GM12875 (cell line): ENCODE data around the gene SFI1.
"Not testable (repeated sequence)": the region's sequence is repeated elsewhere in the genome, so short reads cannot be mapped to it uniquely, and the experiment has no call there.

ENCODE experiments used
- H3K4me3 ChIP-seq: one replicate; pipeline ENCODE4 v1.5.1; 2011; ENCODE audit warnings: low read depth, low read length, control low read depth
- TF ChIP-seq, protein P1 (sequence below): IDR thresholded peaks from 2 replicates; pipeline ENCODE4 v1.5.1; 2011; ENCODE audit warnings: low read depth, mild to moderate bottlenecking, control low read depth, inconsistent platforms, low read length, moderate library complexity, borderline replicate concordance; ENCODE audit not compliant: insufficient read depth

Gene SFI1

GRCh38 chr22:31504282-31504681, 7.9 kb downstream of the SFI1 start:
- TF ChIP-seq, protein P1, sequence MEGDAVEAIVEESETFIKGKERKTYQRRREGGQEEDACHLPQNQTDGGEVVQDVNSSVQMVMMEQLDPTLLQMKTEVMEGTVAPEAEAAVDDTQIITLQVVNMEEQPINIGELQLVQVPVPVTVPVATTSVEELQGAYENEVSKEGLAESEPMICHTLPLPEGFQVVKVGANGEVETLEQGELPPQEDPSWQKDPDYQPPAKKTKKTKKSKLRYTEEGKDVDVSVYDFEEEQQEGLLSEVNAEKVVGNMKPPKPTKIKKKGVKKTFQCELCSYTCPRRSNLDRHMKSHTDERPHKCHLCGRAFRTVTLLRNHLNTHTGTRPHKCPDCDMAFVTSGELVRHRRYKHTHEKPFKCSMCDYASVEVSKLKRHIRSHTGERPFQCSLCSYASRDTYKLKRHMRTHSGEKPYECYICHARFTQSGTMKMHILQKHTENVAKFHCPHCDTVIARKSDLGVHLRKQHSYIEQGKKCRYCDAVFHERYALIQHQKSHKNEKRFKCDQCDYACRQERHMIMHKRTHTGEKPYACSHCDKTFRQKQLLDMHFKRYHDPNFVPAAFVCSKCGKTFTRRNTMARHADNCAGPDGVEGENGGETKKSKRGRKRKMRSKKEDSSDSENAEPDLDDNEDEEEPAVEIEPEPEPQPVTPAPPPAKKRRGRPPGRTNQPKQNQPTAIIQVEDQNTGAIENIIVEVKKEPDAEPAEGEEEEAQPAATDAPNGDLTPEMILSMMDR, result no peak

GRCh38 chr22:31507517-31507916, 11.2 kb downstream of the SFI1 start:
- H3K4me3 ChIP-seq, result not testable (repeated sequence)

More at GRCh38 chr22:31504282-31504681, 7.9 kb downstream of the SFI1 start:
- H3K4me3 ChIP-seq, result no peak overlapping the region

DNA sequence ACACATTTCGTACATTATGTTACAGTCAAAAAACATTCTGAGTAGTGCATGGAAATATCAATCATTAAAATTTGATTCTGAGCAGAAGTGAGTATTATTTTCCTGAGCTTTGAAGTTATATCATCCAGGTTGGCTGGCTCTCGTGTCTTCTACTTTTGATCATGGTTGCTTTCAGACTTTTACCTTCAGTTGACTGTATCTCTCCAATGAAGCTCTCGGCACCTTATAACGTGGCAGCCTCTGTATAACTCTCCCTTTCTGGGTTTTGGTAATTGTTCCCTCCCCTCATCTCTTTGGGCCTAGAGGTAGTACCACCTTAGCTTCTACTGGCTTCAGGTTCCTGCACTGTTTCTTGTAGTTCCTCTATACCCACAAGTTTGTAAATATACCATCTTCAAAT, 12.2 kb downstream of the SFI1 start:
- TF ChIP-seq, protein P1, result no peak

DNA sequence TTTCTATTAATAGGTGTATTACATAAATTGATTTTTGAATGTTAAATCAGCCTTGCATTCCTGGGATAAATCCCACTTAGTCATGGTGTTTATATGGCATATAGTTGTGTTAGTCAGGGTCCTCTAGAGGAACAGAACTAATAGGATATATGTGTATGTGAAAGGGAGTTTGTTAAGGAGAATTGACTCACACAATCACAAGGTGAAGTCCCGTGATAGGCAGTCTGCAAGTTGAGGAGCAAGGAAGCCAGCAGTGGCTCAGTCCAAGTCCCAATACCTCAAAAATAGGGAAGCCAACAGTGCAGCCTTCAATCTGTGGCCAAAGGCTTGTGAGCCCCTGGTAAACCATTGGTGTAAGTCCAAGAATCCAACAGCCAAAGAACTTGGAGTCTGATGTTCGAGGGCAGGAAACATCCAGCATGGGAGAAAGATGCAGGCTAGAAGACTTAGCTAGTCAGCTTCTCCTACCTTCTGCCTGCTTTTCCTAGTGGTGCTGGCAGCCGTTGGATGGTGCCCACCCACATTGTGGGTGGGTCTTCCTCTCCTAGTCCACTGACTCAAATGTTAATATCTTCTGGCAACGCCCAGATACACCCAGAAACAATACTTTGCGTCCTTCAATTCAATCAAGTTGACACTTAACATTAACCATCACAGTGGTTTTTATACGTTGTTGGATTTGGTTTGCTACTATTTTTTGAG, 12.9 kb downstream of the SFI1 start:
- H3K4me3 ChIP-seq, result no peak overlapping the region
- TF ChIP-seq, protein P1, result no peak

More for the DNA sequence above, 12.2 kb downstream of the SFI1 start:
- H3K4me3 ChIP-seq, result no peak overlapping the region

DNA sequence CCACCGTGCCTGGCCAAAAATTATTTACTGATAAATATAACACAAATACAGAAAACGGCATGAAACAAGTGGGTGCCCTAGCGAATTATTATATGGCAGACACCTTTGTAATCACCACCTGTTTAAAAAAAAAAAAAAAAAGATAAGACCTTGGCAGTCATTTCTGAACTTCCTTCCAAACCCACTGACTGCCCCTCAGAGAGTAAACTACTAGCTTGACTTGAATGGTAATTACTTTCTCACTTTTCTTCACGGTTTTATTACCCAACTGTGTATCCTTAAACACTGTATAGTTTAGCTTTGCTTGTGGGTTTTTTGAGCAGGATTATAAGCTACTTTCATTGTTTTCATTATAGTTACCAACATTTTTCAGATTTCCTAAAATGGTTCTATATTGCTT, 23.7 kb downstream of the SFI1 start:
- H3K4me3 ChIP-seq, result no peak overlapping the region
- TF ChIP-seq, protein P1, result no peak

DNA sequence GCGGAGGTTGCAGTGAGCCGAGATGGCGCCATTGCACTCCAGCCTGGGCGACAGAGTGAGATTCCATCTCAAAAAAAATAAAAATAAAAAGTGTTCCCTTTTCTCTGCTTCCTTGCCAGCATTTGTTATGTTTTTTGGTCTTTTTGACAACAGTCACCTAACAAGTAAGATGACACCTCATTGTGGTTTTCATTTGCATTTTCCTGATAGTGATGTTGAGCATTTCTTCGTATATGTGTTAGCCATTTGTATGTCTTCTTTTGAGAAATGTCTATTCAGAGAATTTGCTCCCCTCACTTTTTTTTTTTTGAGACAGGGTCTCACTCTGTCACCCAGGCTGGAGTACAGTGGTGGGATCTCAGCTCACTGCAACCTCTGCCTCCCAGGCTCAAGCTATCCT, 27.8 kb downstream of the SFI1 start:
- H3K4me3 ChIP-seq, result not testable (repeated sequence)

DNA sequence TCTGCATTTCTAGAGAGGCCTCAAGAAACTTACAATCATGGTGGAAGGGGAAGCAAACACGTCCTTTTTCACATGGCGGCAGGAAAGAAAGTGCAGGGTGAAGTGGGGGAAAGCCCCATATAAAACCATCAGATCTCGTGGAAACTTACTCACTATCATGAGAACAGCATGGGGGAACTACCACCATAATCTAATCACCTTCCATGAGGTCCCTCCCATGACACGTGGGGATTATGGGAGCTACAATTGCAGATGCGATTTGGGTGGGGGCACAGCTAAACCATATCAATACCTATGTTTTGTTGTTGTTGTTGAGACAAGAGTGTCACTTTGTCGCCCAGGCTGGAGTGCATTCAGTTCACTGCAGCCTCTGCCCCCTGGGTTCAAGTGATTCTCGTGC, 29.9 kb downstream of the SFI1 start:
- TF ChIP-seq, protein P1, result no peak
- no peak overlapping the region for H3K4me3 ChIP-seq

GRCh38 chr22:31530823-31531195, 34.5 kb downstream of the SFI1 start:
- no peak overlapping the region for H3K4me3 ChIP-seq
- TF ChIP-seq, protein P1, result no peak
